ENCODE measurements around the gene RIMBP3C.

DNA sequence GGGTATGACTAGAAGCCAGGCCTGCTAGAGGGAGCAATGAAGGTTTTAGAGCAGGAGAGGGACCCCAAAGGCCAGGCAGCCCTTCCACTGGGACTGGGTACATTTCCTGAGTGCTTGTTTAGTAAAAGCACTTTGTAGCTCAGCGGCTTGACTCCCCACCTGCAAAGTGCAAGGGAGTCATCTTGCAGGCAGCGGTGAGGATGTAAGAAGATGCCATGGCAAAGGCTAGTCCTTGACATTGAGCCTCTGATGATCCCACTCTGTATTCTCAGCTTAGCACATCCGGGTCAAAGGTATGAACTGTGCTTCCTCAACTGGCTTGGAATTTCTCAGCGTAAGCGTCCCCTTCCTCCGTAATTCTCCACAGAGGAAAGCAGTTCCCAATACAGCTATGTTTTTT, 13.2 kb upstream of the RIMBP3C start:
- TF ChIP-seq CTCF (conservative IDR thresholded peaks at IDR 0.05; ENCODE audit: low read length) (no peak), EZH2phosphoT487 (IDR thresholded peaks at IDR 0.05; ENCODE audit: borderline replicate concordance) (no peak)

All from Loucy (cell line).